DOHH2 (cell line): ENCODE measurements around the gene DPT.

Experiments used
- H3F3A ChIP-seq: fragments of 200-600 bp; sonication (generic), shearing (Covaris generic); 2 replicates; pipeline ENCODE4 v1.6.0; 2016; ENCODE audit warnings: antibody characterized with exemption, mild to moderate bottlenecking; ENCODE audit not compliant: control insufficient read depth, insufficient read depth
- H3K27ac ChIP-seq: fragments of 200-600 bp; sonication (generic); 2 replicates; pipeline ENCODE4 v1.5.1; 2014; ENCODE audit warnings: low read depth, mild to moderate bottlenecking, low read length, moderate library complexity
- H3K27me3 ChIP-seq: fragments of 200-600 bp; sonication (generic); 2 replicates; pipeline ENCODE4 v1.6.1; 2014; ENCODE audit warnings: mild to moderate bottlenecking, low read length, mixed read lengths; ENCODE audit not compliant: control insufficient read depth
- H3K36me3 ChIP-seq: fragments of 200-600 bp; sonication (generic); 2 replicates; pipeline ENCODE4 v1.6.1; 2014; ENCODE audit warnings: mild to moderate bottlenecking, low read length, moderate library complexity, mixed read lengths; ENCODE audit not compliant: control insufficient read depth
- H3K4me1 ChIP-seq: fragments of 200-600 bp; sonication (generic); 2 replicates; pipeline ENCODE4 v1.6.1; 2014; ENCODE audit warnings: mild to moderate bottlenecking, low read length, mixed read lengths; ENCODE audit not compliant: control insufficient read depth
- H3K4me2 ChIP-seq: fragments of 200-600 bp; sonication (generic); 2 replicates; pipeline ENCODE4 v1.6.0; 2014; ENCODE audit warnings: mild to moderate bottlenecking, low read length, moderate library complexity
- H3K4me3 ChIP-seq: fragments of 200-600 bp; sonication (generic); 2 replicates; pipeline ENCODE4 v1.5.1; 2014; ENCODE audit warnings: mild to moderate bottlenecking, low read length, mixed read lengths
- H3K79me2 ChIP-seq: fragments of 200-600 bp; sonication (generic); 2 replicates; pipeline ENCODE4 v1.6.1; 2014; ENCODE audit warnings: mild to moderate bottlenecking, low read length, mixed read lengths; ENCODE audit not compliant: control insufficient read depth
- H3K9me2 ChIP-seq: fragments of 200-600 bp; sonication (generic); replicated peaks from 2 replicates; pipeline ENCODE4 v1.6.1; 2014; ENCODE audit warnings: mild to moderate bottlenecking, low read length, mixed read lengths; ENCODE audit not compliant: control insufficient read depth
- H3K9me3 ChIP-seq: fragments of 200-600 bp; sonication (generic); 2 replicates; pipeline ENCODE4 v1.6.1; 2014; ENCODE audit warnings: antibody characterized with exemption, low read length, mixed read lengths; ENCODE audit not compliant: control insufficient read depth, insufficient read depth
- H4K20me1 ChIP-seq: fragments of 200-600 bp; sonication (generic); 2 replicates; pipeline ENCODE4 v1.6.0; 2014; ENCODE audit warnings: low read depth, mild to moderate bottlenecking, antibody characterized with exemption, low read length, moderate library complexity; ENCODE audit not compliant: control insufficient read depth, insufficient read depth
- CTCF ChIP-seq: fragments of 200-600 bp; sonication (generic); IDR thresholded peaks from one replicate; pipeline ENCODE4 v1.5.1; 2014; ENCODE audit warnings: antibody characterized with exemption, mild to moderate bottlenecking, low read depth, low read length; ENCODE audit not compliant: poor library complexity, severe bottlenecking
- EZH2phosphoT487 ChIP-seq: fragments of 200-600 bp; sonication (generic); IDR thresholded peaks from 2 replicates; pipeline ENCODE4 v1.6.1; 2017; ENCODE audit warnings: borderline replicate concordance, mild to moderate bottlenecking, antibody characterized with exemption, low read length, moderate library complexity, mixed read lengths

The DPT gene

GRCh38 chr1:168692472-168692871, 36.5 kb downstream of the DPT start:
- H3K79me2 ChIP-seq, result no peaks in the 10 kb centered on the region
- no peaks in the 10 kb centered on the region for H3K27me3 ChIP-seq
- no peak for TF ChIP-seq EZH2phosphoT487
- H4K20me1 ChIP-seq, result no peaks in the 10 kb centered on the region
- no peaks in the 10 kb centered on the region for H3K9me3 ChIP-seq
- no peaks in the 10 kb centered on the region for H3K4me1 ChIP-seq
- H3K4me2 ChIP-seq, result no peak overlapping the region
- no peak overlapping the region for H3K4me3 ChIP-seq
- H3K27ac ChIP-seq, result no peak overlapping the region
- no peaks in the 10 kb centered on the region for H3F3A ChIP-seq
- H3K9me2 ChIP-seq, result no peaks in the 10 kb centered on the region
- H3K36me3 ChIP-seq, result no peaks in the 10 kb centered on the region

- Histone ChIP-seq H3F3A (no peaks in the 10 kb centered on the region), H3K27ac (no peak overlapping the region), H3K9me3 (no peaks in the 10 kb centered on the region), H3K27me3 (no peaks in the 10 kb centered on the region), H4K20me1 (no peaks in the 10 kb centered on the region), H3K4me1 (no peaks in the 10 kb centered on the region), H3K4me2 (no peak overlapping the region), H3K9me2 (no peaks in the 10 kb centered on the region), H3K4me3 (no peak overlapping the region), H3K79me2 (no peaks in the 10 kb centered on the region), H3K36me3 (no peaks in the 10 kb centered on the region)
- TF ChIP-seq EZH2phosphoT487, result no peak
- no peak for TF ChIP-seq CTCF
Measured at GRCh38 chr1:168691541-168691940, 37.5 kb downstream of the DPT start.

DNA sequence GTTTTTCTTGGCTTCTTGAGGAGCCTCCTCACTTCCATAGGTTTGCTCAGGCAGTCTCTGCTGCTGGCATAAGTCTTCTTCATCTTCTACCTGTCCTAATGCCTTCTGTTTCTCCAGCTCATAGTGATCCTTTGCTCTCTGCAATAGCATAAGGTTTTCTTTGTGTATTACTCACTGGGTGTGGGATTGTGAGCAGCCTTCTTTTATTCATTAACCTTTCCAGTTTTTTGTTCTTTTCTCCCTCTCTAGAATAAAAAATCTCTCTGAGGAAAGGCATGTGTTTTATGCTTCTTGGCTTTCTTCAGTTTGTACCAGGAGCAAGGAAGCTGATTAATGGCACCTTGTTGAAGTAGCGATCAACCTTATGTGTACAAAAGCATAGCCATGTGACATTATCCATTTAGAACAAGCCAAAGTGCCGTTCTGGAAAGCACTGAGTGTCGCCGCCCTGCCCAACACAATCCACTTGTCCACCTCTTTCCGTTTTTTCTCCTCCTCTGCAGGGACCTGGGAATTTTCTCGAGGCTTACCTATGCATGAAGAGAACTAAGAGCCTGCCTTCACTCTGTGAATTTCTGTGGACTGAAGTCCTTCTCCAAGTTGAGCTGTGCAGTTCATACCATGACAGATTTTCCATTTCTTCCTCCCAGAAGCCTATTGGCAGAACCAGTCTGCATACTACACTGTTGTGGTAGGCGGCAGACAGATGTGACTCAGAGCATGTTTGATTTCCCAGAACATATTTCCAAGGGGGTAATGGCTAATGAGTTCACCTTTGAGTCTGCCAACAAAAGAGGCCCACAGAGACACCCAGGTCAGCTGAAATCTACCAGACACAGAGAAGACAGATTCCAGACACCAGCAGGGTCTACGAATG, 39.0 kb downstream of the DPT start:
- no peaks in the 10 kb centered on the region for H3K9me2 ChIP-seq
- no peaks in the 10 kb centered on the region for H3K9me3 ChIP-seq
- no peaks in the 10 kb centered on the region for H3K79me2 ChIP-seq
- H3K4me3 ChIP-seq, result no peak overlapping the region
- H4K20me1 ChIP-seq, result no peaks in the 10 kb centered on the region
- H3K27ac ChIP-seq, result no peak overlapping the region
- no peaks in the 10 kb centered on the region for H3K36me3 ChIP-seq
- H3K27me3 ChIP-seq, result no peaks in the 10 kb centered on the region
- H3K4me2 ChIP-seq, result no peak overlapping the region
- TF ChIP-seq CTCF (no peak), EZH2phosphoT487 (no peak)
- no peaks in the 10 kb centered on the region for H3K4me1 ChIP-seq
- H3F3A ChIP-seq, result no peaks in the 10 kb centered on the region

DNA sequence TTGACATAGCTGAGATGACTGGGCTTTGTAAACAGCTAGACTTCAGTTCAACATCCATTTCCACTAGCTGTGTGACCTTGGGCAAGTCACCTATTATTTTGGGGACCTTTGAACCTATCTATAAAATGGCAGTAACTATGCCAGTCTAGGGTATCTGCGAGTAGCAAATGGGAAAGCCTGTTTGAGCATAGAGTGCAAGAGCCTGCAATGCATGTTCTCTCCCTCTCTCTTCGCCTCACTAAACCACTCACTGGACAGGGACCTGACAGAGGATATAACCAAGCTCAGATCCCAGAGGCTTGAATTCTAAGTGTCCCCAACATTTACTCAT, 39.7 kb downstream of the DPT start:
- Histone ChIP-seq H3K27ac (no peak overlapping the region), H3F3A (no peaks in the 10 kb centered on the region), H3K36me3 (no peaks in the 10 kb centered on the region), H3K9me3 (no peaks in the 10 kb centered on the region), H3K4me1 (no peaks in the 10 kb centered on the region), H4K20me1 (no peaks in the 10 kb centered on the region), H3K27me3 (no peaks in the 10 kb centered on the region), H3K9me2 (no peaks in the 10 kb centered on the region), H3K79me2 (no peaks in the 10 kb centered on the region), H3K4me2 (no peak overlapping the region), H3K4me3 (no peak overlapping the region)
- no peak for TF ChIP-seq EZH2phosphoT487
- TF ChIP-seq CTCF, result no peak
